Stimulated activated CD8-positive, alpha-beta memory T cell treated with anti-CD3 and anti-CD28 coated beads, Interleukin-12 subunit alpha, Interleukin-12 subunit beta, amount 100 ng/mL, for 1 hour (primary cell): ENCODE measurements around the gene TEX50.
"Not testable (repeated sequence)": the region's sequence is repeated elsewhere in the genome, so short reads cannot be mapped to it uniquely, and the experiment has no call there.

Experiments
- DNase-seq: peaks from one replicate; pipeline ENCODE4 v3.0.0-alpha.2; 2020; ENCODE audit warnings: low read depth

Gene TEX50

DNA sequence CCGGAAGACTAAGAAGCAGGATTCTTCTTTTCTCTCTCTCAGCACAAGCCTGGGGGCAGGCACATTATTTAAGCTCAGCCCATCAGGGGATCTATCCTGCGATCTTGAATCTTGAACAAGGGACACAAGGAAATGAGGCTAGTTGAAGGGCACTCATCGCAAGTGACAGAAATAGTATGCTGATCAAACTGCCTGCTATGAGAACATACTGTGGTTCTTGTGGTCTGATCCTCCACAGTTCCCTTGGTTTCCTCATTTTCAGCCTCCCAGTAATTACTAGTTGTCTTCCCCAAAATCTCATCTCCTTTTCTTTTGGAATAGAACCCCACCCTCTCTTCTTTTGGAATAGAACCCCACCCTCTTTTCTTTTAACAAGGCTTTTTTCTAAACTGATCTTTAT, 28.0 kb downstream of the TEX50 start:
- no peak for DNase-seq

DNA sequence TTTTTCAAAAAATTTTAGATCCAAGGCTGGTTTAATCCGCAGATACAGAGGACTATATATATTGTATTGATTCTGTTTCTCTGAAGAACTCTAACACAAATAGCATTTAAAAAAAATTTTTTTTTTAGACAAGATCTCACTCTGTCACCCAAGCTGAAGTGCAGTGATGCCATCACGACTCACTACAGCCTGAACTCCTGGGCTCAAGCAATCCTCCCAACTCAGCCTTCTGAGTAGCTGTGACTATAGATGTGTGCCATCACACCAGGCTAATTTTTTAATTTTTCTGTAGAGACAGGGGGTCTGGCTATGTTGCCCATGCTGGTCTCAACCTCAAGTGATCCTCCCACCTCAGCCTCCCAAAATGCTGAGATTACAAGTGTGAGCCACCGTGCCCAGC, 31.5 kb downstream of the TEX50 start:
- no peak for DNase-seq

DNA sequence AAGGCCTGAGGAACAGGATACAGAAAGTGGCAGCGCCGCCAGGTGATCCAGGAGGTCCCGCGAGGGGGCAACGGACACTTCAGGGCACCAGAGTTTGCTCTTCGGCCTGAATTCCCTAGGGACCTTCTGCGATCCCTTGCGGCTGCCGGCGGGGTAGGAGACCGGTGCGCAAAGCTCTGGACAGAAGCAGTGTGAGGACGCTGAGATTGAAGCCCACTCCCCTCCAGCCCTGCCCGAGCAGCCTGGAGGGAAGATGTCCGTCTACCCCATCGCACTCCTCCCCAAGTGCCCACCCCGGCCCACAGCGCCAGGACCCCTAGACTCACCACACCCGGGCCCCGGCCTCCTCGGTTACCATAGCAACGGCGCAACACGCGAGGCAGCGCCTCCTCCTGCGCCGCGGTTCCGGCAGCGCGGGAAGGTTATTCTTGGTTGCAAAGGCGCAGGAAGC, 34.4 kb downstream of the TEX50 start, which contains the start of gene ANKRD45:
TSS of gene ANKRD45 (minus strand) at position 361 of the 451 bp plus-strand sequence. CDS start 10,433 bp downstream, outside the sequence.
- no peak for DNase-seq

DNA sequence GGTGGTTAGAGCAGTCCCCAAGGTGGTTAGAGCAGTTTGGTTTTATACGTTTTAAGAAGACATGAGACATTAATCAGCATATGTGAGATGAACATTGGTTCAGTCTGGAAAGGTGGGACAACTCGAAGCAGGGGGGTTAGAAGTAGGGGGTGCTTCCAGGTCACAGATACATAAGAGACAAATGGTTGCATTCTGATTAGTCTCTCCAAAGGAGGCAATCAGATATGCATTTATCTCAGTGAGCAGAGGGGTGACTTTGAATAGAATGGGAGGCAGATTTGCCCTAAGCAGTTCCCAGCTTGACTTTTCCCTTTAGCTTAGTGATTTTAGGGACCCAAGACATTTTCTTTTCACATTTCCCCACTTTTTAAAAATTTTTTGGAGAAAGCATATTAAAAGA, 39.4 kb downstream of the TEX50 start:
- not testable (repeated sequence) for DNase-seq

DNA sequence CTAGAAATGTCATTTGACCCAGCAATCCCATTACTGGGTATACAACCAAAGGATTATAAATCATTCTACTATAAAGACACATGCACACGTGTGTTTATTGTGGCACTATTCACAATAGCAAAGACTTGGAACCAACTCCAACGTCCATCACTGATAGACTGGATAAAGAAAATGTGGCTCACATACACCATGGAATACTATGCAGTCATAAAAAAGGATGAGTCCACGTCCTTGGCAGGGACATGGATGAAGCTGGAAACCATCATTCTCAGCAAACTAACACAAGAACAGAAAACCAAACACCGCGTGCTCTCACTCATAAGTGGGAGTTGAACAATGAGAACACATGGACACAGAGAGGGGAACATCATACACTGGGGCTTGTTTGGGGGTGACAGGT, 45.0 kb downstream of the TEX50 start:
- not testable (repeated sequence) for DNase-seq

DNA sequence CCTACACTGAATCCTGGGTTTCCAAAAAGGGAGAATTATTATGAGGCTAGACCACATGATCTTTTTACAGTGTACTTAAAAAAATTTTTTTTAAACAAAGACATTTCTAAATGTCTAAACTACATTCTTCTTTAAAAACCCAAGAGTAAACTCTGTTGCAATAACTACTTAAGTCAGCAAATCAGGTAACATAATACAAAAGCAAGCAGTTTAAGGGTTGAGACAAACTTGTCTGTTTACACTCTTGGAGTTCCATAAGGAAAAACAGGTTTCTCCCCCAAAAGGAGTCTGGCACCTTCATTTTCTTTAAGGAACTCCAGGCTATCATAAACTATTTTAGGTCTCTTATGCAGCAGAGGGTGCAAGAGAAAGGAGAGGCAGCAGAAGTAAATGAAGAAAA, 47.0 kb downstream of the TEX50 start:
- no peak for DNase-seq

DNA sequence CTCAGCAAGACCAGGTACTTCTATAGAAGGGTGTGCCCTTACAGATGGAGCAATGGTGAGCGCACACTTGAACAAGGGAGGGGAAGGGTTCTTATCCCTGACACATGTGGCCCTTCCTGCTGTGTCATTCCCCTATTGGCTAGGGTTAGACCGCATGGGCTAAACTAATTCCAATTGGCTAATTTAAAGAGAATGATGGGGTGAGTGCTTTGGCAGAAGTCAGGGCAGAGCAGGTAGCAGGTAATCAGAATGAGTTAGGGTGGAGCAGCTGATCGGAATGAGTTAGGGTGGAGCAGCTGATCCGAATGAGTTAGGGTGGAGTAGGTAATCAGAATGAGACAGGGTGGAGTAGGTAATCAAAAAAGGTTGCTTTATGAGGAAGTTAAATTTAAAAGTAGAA, 48.7 kb downstream of the TEX50 start:
- not testable (repeated sequence) for DNase-seq

DNA sequence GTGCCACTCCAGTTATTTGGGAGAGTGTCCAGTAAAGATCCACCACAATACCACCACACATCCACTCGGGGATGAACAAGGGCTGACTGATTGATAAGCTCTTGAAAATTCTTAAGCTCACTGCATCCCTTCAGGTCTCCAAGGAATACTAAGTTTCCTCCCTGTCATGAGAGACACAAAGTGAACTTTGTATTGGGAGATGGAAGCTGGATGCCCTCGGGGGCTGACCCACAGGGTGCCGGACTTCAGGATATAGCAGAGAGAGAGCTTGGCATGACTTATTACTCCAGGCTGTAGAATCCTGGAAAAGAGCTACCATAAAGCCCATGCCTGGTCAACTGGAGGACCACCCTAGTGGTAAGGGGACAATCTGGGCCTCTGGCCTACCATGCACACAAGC, 50.0 kb downstream of the TEX50 start:
- not testable (repeated sequence) for DNase-seq
